ENCODE data around the gene SARDH.

DNA sequence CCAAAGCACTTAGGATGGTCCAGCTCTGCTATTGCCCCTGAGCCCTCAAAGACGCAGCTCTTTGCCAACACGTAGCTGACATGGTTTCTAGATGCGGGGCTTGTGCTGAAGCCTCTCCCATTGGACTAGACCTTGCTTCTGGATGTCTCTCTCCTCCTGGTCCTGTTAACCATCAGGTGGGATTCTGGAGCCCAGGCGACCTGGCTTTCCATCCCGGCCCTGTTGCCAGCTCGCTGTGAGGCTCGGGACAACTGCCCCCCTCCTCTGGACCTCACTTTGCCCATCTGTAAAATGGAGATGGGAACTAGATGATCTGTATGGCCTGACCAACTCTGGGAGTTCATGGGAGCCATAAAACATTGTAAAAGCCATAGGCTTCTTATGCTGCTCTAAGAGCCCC lies 98.0 kb downstream of the SARDH start:
- TF ChIP-seq, protein P1, sequence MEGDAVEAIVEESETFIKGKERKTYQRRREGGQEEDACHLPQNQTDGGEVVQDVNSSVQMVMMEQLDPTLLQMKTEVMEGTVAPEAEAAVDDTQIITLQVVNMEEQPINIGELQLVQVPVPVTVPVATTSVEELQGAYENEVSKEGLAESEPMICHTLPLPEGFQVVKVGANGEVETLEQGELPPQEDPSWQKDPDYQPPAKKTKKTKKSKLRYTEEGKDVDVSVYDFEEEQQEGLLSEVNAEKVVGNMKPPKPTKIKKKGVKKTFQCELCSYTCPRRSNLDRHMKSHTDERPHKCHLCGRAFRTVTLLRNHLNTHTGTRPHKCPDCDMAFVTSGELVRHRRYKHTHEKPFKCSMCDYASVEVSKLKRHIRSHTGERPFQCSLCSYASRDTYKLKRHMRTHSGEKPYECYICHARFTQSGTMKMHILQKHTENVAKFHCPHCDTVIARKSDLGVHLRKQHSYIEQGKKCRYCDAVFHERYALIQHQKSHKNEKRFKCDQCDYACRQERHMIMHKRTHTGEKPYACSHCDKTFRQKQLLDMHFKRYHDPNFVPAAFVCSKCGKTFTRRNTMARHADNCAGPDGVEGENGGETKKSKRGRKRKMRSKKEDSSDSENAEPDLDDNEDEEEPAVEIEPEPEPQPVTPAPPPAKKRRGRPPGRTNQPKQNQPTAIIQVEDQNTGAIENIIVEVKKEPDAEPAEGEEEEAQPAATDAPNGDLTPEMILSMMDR (IDR thresholded peaks at IDR 0.05; ENCODE audit: low read length), result no peak
- no peak for TF ChIP-seq EZH2 (IDR thresholded peaks at IDR 0.05; ENCODE audit: borderline replicate concordance, low read length)
